Medulla oblongata (tissue), 1 donor: ENCODE measurements around the gene CRYBG1.
"Not testable (repeated sequence)": the region's sequence is repeated elsewhere in the genome, so short reads cannot be mapped to it uniquely, and the experiment has no call there.

ENCODE experiments used
- DNase-seq: peaks from one replicate; pipeline ENCODE4 v3.0.0-alpha.2; 2015; ENCODE audit errors: extremely low spot score

The CRYBG1 gene

GRCh38 chr6:106508277-106508676, 147.8 kb downstream of the CRYBG1 start:
- DNase-seq, result no peak

- DNase-seq, result no peak
Observed at GRCh38 chr6:106508834-106509233, 148.3 kb downstream of the CRYBG1 start.

- no peak for DNase-seq
Observed at GRCh38 chr6:106509420-106510089, 149.0 kb downstream of the CRYBG1 start.

GRCh38 chr6:106510090-106510970, 149.8 kb downstream of the CRYBG1 start:
- no peak for DNase-seq

GRCh38 chr6:106511288-106512047, 151.0 kb downstream of the CRYBG1 start:
- DNase-seq, result no peak

- DNase-seq, result peak; percentile 24
Observed at GRCh38 chr6:106512048-106512967, 151.8 kb downstream of the CRYBG1 start.

- no peak for DNase-seq
Observed at GRCh38 chr6:106512968-106513574, 152.6 kb downstream of the CRYBG1 start.

- DNase-seq, result no peak
Observed at GRCh38 chr6:106513808-106514582, 153.5 kb downstream of the CRYBG1 start.

GRCh38 chr6:106514583-106514885, 154.0 kb downstream of the CRYBG1 start:
- no peak for DNase-seq

- not testable (repeated sequence) for DNase-seq
Observed at GRCh38 chr6:106515582-106515981, 155.1 kb downstream of the CRYBG1 start.

GRCh38 chr6:106516616-106517015, 156.1 kb downstream of the CRYBG1 start:
- no peak for DNase-seq

GRCh38 chr6:106517706-106518105, 157.2 kb downstream of the CRYBG1 start:
- DNase-seq, result peak; percentile 58

- DNase-seq, result no peak
Observed at GRCh38 chr6:106518748-106519147, 158.2 kb downstream of the CRYBG1 start.

- DNase-seq, result peak; percentile 54
Observed at GRCh38 chr6:106519460-106520394, 159.2 kb downstream of the CRYBG1 start.

GRCh38 chr6:106520711-106521401, 160.3 kb downstream of the CRYBG1 start:
- DNase-seq, result no peak

- no peak for DNase-seq
Observed at GRCh38 chr6:106522562-106523250, 162.2 kb downstream of the CRYBG1 start.

GRCh38 chr6:106525107-106525881, 164.8 kb downstream of the CRYBG1 start:
- no peak for DNase-seq
